DMS53 treated with DMSO at 0.1 percent for 48 hours (cell line): ENCODE measurements around the gene HDAC1.
A peak's percentile ranks its signal among the peaks of the same experiment; 100 is the strongest.

Experiments used
- DNase-seq: peaks from one replicate; lab custom pipeline; 2025; ENCODE audit not compliant: unreplicated experiment; lab: John Stamatoyannopoulos, UW

The HDAC1 gene

GRCh38 chr1:32321712-32322291, 29.9 kb downstream of the HDAC1 start:
- DNase-seq, result peak; percentile 83

- DNase-seq, result no peak
These were observed 35.3 kb downstream of the HDAC1 start for GRCh38 chr1:32327204-32327603.

GRCh38 chr1:32329931-32330466, 38.1 kb downstream of the HDAC1 start:
- no peak for DNase-seq

GRCh38 chr1:32330558-32331151, 38.8 kb downstream of the HDAC1 start:
- no peak for DNase-seq

- DNase-seq, result no peak
These were observed 39.7 kb downstream of the HDAC1 start for GRCh38 chr1:32331549-32331948.

GRCh38 chr1:32332290-32333079, 40.6 kb downstream of the HDAC1 start:
- DNase-seq, result peak; percentile 58

GRCh38 chr1:32333251-32333963, 41.5 kb downstream of the HDAC1 start:
- DNase-seq, result no peak

GRCh38 chr1:32334274-32334861, 42.5 kb downstream of the HDAC1 start:
- DNase-seq, result no peak

GRCh38 chr1:32334864-32335534, 43.1 kb downstream of the HDAC1 start:
- DNase-seq, result peak; percentile 17

- DNase-seq, result no peak
These were observed 43.6 kb downstream of the HDAC1 start for GRCh38 chr1:32335535-32335789.

GRCh38 chr1:32335790-32336590, 44.1 kb downstream of the HDAC1 start, which contains the start of gene MARCKSL1:
Gene MARCKSL1 (minus strand): TSS chr1:32336233. CDS start chr1:32336033, 200 bp downstream.
- DNase-seq, result peak; percentile 26

- DNase-seq, result no peak
These were observed 44.7 kb downstream of the HDAC1 start for GRCh38 chr1:32336591-32336932.

GRCh38 chr1:32336963-32337675, 45.2 kb downstream of the HDAC1 start:
- DNase-seq, result no peak

GRCh38 chr1:32337855-32338636, 46.2 kb downstream of the HDAC1 start:
- no peak for DNase-seq

GRCh38 chr1:32338637-32339145, 46.8 kb downstream of the HDAC1 start:
- no peak for DNase-seq

- DNase-seq, result no peak
These were observed 47.6 kb downstream of the HDAC1 start for GRCh38 chr1:32339363-32339978.

- DNase-seq, result no peak
These were observed 49.4 kb downstream of the HDAC1 start for GRCh38 chr1:32341186-32341757.

GRCh38 chr1:32341971-32342370, 50.1 kb downstream of the HDAC1 start:
- DNase-seq, result no peak
